Measurements from ENCODE around the gene VWF.

DNA sequence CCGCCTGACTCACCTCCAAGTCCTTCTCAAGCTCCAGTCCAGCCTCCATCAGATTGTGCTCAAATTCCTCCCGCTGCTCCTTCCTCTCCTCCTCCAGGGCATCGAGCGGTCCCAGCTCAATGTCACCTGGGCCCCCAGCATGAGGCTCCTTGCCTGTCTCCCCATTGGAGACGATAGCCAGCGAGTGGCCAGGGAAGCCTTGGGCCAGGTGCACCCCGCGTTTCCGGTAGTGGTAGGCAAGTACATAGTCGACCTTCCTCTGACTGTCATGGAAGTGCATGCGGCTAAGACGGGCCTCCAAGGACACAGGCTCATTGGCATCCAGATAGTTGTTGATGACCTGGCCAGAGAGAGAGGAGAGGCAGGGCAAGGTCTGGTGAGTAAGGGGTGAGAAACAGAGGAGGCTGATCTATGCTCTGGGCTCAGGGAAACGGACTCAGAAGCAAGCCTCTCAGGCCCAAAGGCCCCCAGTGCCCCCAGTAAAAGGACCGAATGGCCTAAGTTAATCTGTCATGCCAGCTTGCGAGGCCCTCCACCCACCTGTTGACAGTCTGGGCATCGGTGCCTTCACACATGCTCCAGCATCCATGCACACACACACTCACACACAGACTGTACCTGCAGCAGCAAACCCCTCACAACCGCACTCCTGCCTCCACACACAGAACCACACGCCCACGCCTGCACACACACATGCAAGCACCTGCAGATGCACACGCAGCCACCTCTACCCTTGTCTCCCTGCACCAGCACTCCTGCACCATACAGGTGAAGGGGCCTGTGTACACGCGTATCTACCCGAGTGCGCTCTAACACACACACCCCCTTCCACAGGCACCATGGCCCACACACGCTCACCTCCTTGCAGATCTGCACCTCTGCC lies 203.2 kb downstream of the VWF start:
- TF ChIP-seq POLR2A (IDR thresholded peaks at IDR 0.05; ENCODE audit: low read length): no peak
- TF ChIP-seq GATA1 (IDR thresholded peaks at IDR 0.05; ENCODE audit: low read depth, low read length): no peak

All from erythroblast (primary cell).